Esophagus squamous epithelium (tissue), 4 donors: Measurements from ENCODE around the gene DCP1B.

Experiments used
- CTCF ChIP-seq, 6 experiments: fragments of 450-650 bp in 4 of 6; fragments of 200-600 bp in 2 of 6; sonication (generic) in 2 of 6; IDR thresholded peaks; one replicate each; pipeline ENCODE4 v1.5.1; 2016 to 2019; ENCODE audit warnings: antibody characterized with exemption in 6 of 6, mild to moderate bottlenecking in 4 of 6, moderate library complexity in 4 of 6
- POLR2A ChIP-seq, 4 donors: fragments of 450-650 bp; IDR thresholded peaks; one replicate each; pipeline ENCODE4 v1.6.1; 2017; ENCODE audit warnings: antibody characterized with exemption in 4 of 4, mild to moderate bottlenecking in 4 of 4, moderate library complexity in 3 of 4

- TF ChIP-seq CTCF (IDR thresholded peaks at IDR 0.05) (no peak), POLR2A (IDR thresholded peaks at IDR 0.05) (no peak)
These were observed 99.4 kb downstream of the DCP1B start for GRCh38 chr12:1904875-1905274.
